HG03139 (cell line): ENCODE measurements around the gene AGPAT1.

Source experiments
- ATAC-seq: cut with Tn5 transposase; IDR thresholded peaks from one replicate; pipeline ENCODE4 v1.9.1; 2021; ENCODE audit not compliant: unreplicated experiment

The AGPAT1 gene

DNA sequence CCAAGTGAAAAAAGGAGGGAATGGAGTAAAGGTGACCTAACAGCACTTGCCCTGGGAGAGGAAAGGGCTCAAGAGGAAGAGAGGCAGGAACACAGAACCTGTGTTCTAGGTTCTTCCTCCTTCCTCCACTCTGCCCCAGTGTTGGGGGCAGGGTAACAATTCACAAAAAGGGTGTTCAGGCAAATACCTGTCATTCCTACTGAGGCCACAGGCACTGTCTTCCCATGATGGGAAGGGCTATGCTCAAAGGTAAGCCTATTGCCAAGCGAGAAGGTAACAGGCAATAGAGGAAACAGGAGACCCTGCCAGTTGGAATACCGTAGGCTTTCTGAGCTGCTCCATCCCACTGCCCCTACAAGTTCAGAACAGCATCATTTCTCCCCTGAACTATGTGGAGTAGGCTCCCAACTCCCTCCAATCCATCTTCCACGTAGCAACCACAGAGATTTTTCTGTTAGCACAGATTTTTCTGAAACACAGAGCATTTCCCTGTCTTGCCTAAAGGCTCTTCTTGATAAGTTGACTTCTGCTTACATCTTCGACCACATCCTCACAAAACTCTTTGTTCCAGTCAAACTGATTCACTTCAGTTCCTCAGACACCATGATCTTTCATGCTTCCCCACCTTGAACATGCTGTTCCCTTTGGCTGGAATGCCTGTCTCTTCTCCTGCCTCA lies 2.7 kb downstream of the AGPAT1 start:
- no peak for ATAC-seq

- ATAC-seq: no peak
These were observed 4.7 kb downstream of the AGPAT1 start for GRCh38 chr6:32171234-32171633.

DNA sequence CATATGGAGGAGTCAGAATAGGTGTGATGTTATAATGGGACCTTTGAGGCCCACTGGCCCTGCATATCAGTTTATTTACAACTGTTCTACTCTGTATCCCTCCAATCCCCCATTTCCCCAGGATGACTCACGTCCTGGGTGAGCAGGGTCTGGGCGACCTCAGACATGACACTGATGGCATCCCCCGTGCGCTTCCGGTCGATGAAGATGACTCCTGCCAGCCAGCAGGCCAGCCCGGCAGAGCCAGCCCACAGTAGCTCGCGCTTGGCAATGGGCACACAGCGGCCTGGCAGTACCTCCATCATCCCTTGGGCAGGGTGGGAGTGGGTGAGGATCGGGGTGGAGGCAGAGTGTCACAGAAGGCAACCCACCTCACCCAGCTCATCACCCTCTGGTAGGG lies 5.6 kb downstream of the AGPAT1 start:
- ATAC-seq: no peak

GRCh38 chr6:32168807-32169591 lies 6.9 kb downstream of the AGPAT1 start:
- no peak for ATAC-seq

DNA sequence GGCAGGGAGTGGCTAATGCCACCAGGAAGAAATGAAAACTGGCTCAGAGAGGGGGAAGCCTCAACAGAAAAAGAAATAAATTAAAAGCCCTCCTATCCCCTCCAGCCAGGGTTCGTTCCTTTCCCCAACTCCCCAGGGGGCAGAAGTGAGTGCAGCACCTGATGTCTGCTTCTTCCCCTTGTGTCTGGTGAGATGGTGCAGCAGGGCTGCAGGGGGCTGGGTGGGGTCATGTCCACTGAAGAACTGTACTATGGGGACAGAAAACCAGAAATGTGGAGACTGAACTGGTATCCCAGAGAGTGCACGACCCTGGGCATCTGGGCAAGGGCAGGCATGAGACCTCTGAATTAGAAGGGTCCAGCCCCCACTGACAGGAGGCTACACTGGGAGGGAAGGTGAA lies 7.5 kb downstream of the AGPAT1 start:
- ATAC-seq: no peak

GRCh38 chr6:32167761-32168262 lies 8.1 kb downstream of the AGPAT1 start:
- no peak for ATAC-seq

DNA sequence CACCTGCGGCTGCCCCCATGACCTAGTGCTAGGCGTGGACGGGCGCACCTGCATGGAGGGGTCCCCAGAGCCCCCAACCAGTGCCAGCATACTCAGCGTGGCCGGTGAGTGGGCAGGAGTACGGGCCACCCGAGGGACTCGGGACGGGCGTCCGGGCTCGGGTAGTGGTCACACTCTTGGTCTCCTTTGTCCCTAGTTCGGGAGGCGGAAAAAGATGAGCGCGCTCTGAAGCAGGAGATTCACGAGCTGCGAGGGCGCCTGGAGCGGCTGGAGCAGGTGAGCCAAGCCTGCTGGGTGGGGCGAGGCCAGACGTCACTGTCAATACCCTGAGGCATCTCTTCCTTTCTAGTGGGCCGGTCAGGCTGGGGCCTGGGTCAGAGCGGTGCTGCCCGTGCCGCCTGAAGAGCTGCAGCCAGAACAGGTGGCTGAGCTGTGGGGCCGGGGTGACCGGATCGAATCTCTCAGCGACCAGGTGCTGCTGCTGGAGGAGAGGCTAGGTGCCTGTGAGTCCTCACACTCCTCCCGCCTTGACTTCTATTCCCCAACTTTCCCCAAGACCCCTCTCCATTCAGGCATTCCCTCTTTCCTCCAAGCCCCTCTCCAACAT lies 8.6 kb downstream of the AGPAT1 start:
- ATAC-seq: no peak

GRCh38 chr6:32166411-32167061 lies 9.3 kb downstream of the AGPAT1 start:
- ATAC-seq: no peak

- no peak for ATAC-seq
These were observed 11.6 kb downstream of the AGPAT1 start, which contains the start of gene EGFL8 for GRCh38 chr6:32164295-32164694. Gene EGFL8 (plus strand): TSS chr6:32164595. CDS start chr6:32166166, 1,571 bp downstream.

GRCh38 chr6:32163559-32164258 lies 12.2 kb downstream of the AGPAT1 start:
- no peak for ATAC-seq

DNA sequence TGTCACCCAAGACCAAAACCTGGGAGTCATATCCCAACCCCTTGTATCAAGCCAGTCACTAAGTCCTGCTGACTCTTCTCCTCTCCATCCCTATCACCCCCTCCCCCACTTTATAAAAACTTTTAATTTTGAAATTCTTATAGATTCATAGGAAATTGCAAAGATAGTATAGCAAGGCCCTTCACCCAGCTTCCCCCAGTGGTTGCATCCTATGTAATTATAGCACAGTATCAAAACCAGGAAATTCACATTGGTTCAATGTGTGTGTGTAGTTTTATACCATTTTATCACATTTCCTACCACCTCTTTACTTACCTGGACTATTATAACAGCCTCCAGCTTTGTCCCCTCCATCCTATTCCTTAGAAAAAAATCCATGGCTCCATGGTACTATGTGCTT lies 17.8 kb downstream of the AGPAT1 start:
- no peak for ATAC-seq

GRCh38 chr6:32156891-32157290 lies 19.0 kb downstream of the AGPAT1 start:
- no peak for ATAC-seq

- ATAC-seq: peak; percentile 74
These were observed 21.2 kb downstream of the AGPAT1 start for GRCh38 chr6:32154514-32155161.

DNA sequence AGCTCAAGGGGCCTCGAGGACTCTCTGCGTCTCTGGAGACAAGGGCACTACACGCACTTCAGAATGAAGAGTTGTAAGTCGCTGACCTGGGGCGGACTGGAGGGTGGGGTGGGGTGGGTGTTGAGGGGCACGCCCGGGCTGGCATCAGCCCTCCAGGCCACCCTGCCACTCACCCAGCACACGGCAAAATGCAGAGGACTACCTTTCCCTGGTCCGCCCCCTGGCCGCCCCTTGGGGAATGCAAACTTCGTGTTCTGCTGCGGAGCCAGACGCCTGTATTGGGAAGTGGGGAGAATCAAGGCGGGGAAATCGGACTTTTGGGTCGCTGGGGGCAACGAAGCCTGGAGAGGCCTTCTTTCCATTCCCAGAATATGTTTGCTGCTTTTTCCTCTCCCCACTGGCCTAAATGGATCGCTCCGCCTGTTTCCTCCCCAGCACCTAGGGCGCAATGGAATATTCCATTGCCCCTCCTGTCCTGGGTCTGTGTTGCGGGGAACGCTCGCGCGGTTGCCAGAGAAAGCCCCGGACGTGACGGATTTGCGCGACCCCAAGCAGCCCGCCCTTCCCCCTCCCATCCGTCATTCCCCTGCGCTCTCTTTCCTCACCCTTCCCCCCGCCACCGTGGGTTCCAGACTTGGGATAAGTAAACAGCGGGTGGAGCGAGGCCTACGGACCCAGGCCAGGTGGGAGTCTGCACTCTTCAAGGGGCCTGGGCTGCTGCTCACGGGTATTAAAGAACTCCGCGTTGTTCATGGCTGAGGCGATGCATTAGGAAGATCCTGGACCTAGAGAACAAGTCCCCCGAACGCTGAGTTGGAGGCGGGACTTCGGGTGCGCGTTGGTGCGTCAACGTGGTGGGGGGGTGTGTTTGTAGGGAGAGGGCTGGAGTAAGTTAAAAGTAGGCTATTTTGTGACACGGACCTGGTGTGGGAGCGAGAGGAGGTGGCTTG lies 22.0 kb downstream of the AGPAT1 start, which contains the start of gene PPT2:
TSS of gene PPT2 (plus strand) at position 578 of the 950 bp plus-strand sequence. CDS start 454 bp downstream, outside the sequence.
- ATAC-seq: no peak

GRCh38 chr6:32152769-32153563 lies 22.9 kb downstream of the AGPAT1 start:
- ATAC-seq: no peak

DNA sequence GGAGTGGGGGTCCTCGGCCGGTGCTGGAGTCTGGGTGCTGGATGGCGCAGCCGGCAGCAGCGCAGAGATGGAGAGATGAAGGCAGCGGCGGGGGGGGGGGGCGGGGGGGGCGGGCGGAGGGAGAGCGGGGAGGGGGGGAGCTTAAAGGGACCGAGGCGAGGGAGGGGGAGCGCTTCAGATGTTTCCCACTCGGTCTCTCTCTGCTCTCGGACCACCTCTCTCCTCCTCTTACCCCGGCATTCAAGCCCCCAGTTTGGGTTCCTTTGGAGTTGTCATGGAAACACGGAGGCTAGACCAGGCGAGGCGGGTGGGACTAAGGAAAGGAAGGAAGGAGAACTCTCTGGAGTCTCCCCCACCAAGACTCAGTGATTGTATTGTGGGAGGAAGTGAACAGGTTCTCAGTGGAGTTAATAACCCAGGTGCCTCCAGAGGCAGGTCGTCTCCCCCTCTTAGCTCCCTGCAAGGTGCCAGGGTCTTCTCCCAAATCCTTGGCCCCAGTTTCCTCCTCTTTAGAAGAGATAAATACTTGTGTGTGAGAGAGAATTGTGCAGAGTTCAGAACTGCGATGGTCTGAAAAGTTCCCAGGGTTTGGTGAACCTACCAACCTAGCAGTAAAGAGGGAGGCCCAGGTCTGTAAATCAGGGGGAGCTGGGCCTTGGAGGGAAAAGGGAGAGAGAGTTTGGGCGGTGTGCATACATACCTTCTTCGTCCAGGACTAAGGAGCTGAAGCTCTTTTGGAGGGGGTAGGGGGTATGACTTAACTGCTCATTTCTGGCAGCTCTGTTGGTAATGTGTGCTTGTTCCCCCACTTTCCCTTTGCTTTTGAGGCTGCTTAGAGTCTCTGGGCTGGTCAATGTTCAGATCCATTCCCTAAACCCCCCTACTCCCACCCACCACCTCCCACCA lies 23.8 kb downstream of the AGPAT1 start, which contains the start of gene PRRT1:
TSS of gene PRRT1 (minus strand) at position 77 of the 906 bp plus-strand sequence. CDS start 112 bp downstream, outside the sequence.
- ATAC-seq: no peak
